DND-41 (cell line): Measurements from ENCODE around the gene TWF1.
"Not testable (repeated sequence)": the region's sequence is repeated elsewhere in the genome, so short reads cannot be mapped to it uniquely, and the experiment has no call there.

Experiments used
- ATAC-seq: fragments of 200-7000 bp; cut with Tn5 transposase; 3 replicates; pipeline ENCODE4 v1.9.1; 2021; ENCODE audit warnings: low read depth; ENCODE audit not compliant: insufficient read depth
- DNase-seq: peaks from one replicate; pipeline ENCODE4 v3.0.0-alpha.2; 2020
- H2AFZ ChIP-seq: 2 replicates; pipeline ENCODE4 v1.6.0; 2012; ENCODE audit warnings: low read depth, low read length
- H3K27ac ChIP-seq: 2 replicates; pipeline ENCODE4 v1.5.1; 2012; ENCODE audit warnings: low read length, inconsistent platforms
- H3K27me3 ChIP-seq: fragments of 200-600 bp; sonication (generic); 2 replicates; pipeline ENCODE4 v1.6.0; 2012; ENCODE audit warnings: low read length, mild to moderate bottlenecking, inconsistent platforms; ENCODE audit not compliant: insufficient read depth, poor library complexity
- H3K36me3 ChIP-seq: 2 replicates; pipeline ENCODE4 v1.5.1; 2012; ENCODE audit warnings: low read length, inconsistent platforms; ENCODE audit not compliant: insufficient read depth
- H3K4me1 ChIP-seq: 2 replicates; pipeline ENCODE4 v1.5.1; 2012; ENCODE audit warnings: mild to moderate bottlenecking, low read length; ENCODE audit not compliant: insufficient read depth
- H3K4me2 ChIP-seq: 2 replicates; pipeline ENCODE4 v1.6.0; 2012; ENCODE audit warnings: mild to moderate bottlenecking, moderate library complexity, low read length, inconsistent platforms; ENCODE audit not compliant: insufficient read depth
- H3K4me3 ChIP-seq, 2 experiments: fragments of 200-600 bp in 1 of 2; shearing (Covaris generic) in 1 of 2; 2 replicates each; pipeline ENCODE4 v1.5.1; 2012 to 2016; ENCODE audit warnings: inconsistent platforms in 2 of 2, low read length in 2 of 2, mild to moderate bottlenecking in 2 of 2, low read depth in 1 of 2, moderate library complexity in 1 of 2
- H3K79me2 ChIP-seq: 2 replicates; pipeline ENCODE4 v1.6.0; 2012; ENCODE audit warnings: low read length, inconsistent platforms; ENCODE audit not compliant: insufficient read depth
- H3K9ac ChIP-seq: 2 replicates; pipeline ENCODE4 v1.6.0; 2012; ENCODE audit warnings: low read depth, mild to moderate bottlenecking, inconsistent platforms, low read length, moderate library complexity
- H3K9me3 ChIP-seq: 2 replicates; pipeline ENCODE4 v1.5.1; 2012; ENCODE audit warnings: low read length, moderate library complexity, mild to moderate bottlenecking, inconsistent platforms; ENCODE audit not compliant: insufficient read depth, severe bottlenecking
- H4K20me1 ChIP-seq: 2 replicates; pipeline ENCODE4 v1.6.0; 2012; ENCODE audit warnings: low read length; ENCODE audit not compliant: insufficient read depth
- CTCF ChIP-seq: IDR thresholded peaks from 2 replicates; pipeline ENCODE4 v1.5.1; 2012; ENCODE audit warnings: borderline replicate concordance, low read length, moderate library complexity, mild to moderate bottlenecking; ENCODE audit not compliant: poor library complexity, severe bottlenecking; ENCODE audit errors: extremely low read depth
- EZH2 ChIP-seq: IDR thresholded peaks from 3 replicates; pipeline ENCODE4 v1.6.1; 2012; ENCODE audit warnings: borderline replicate concordance, low read depth, mild to moderate bottlenecking, moderate library complexity, low read length, inconsistent platforms; ENCODE audit not compliant: severe bottlenecking

TWF1 gene

GRCh38 chr12:43848226-43848507, 42.0 kb upstream of the TWF1 start:
- no peak overlapping the region for H3K4me2 ChIP-seq
- no peak for ATAC-seq
- H3K27ac ChIP-seq = no peak overlapping the region
- H2AFZ ChIP-seq = no peak overlapping the region
- no peaks in the 10 kb centered on the region for H3K36me3 ChIP-seq
- no peaks in the 10 kb centered on the region for H3K27me3 ChIP-seq
- H3K79me2 ChIP-seq = no peaks in the 10 kb centered on the region
- H3K9me3 ChIP-seq = no peaks in the 10 kb centered on the region
- no peak overlapping the region for H3K9ac ChIP-seq
- no peaks in the 10 kb centered on the region for H3K4me1 ChIP-seq
- H3K4me3 ChIP-seq = no peak overlapping the region
- TF ChIP-seq EZH2 = no peak
- TF ChIP-seq CTCF = no peak
- H4K20me1 ChIP-seq = no peaks in the 10 kb centered on the region
- DNase-seq = no peak

- H4K20me1 ChIP-seq, DNase-seq, H3K27ac ChIP-seq, H3K79me2 ChIP-seq, H3K4me3 ChIP-seq, H3K9ac ChIP-seq, H3K9me3 ChIP-seq, H3K4me1 ChIP-seq, ATAC-seq, H3K4me2 ChIP-seq, H2AFZ ChIP-seq, H3K27me3 ChIP-seq, H3K36me3 ChIP-seq: not testable (repeated sequence)
These were observed 41.5 kb upstream of the TWF1 start for GRCh38 chr12:43847425-43848225.

- no peaks in the 10 kb centered on the region for H4K20me1 ChIP-seq
- H3K4me1 ChIP-seq = no peaks in the 10 kb centered on the region
- no peak overlapping the region for H3K4me2 ChIP-seq
- H3K4me3 ChIP-seq = no peak overlapping the region
- peaks cover 13% of the 10 kb centered on the region for H3K27me3 ChIP-seq
- no peak overlapping the region for H3K27ac ChIP-seq
- no peak overlapping the region for H2AFZ ChIP-seq
- no peaks in the 10 kb centered on the region for H3K36me3 ChIP-seq
- no peaks in the 10 kb centered on the region for H3K9me3 ChIP-seq
- TF ChIP-seq CTCF (no peak), EZH2 (no peak)
- no peak overlapping the region for H3K9ac ChIP-seq
- ATAC-seq = no peak
- DNase-seq = no peak
- no peaks in the 10 kb centered on the region for H3K79me2 ChIP-seq
These were observed 36.1 kb upstream of the TWF1 start for GRCh38 chr12:43842259-43842658.

- ATAC-seq (no peak), DNase-seq (no peak)
- no peak overlapping the region for H3K9ac ChIP-seq
- H3K4me2 ChIP-seq = no peak overlapping the region
- H3K4me3 ChIP-seq = no peak overlapping the region
- peaks cover 23% of the 10 kb centered on the region for H3K27me3 ChIP-seq
- H3K79me2 ChIP-seq = no peaks in the 10 kb centered on the region
- no peaks in the 10 kb centered on the region for H3K9me3 ChIP-seq
- no peak overlapping the region for H2AFZ ChIP-seq
- peaks cover 5% of the 10 kb centered on the region for H3K4me1 ChIP-seq
- no peaks in the 10 kb centered on the region for H4K20me1 ChIP-seq
- H3K27ac ChIP-seq = no peak overlapping the region
- no peak for TF ChIP-seq CTCF
- no peak for TF ChIP-seq EZH2
- H3K36me3 ChIP-seq = no peaks in the 10 kb centered on the region
These were observed 35.1 kb upstream of the TWF1 start for GRCh38 chr12:43841253-43841652.
